Superior temporal gyrus (tissue), 1 donor: ENCODE measurements around the gene MCU.

Experiments
- DNase-seq: peaks from one replicate; pipeline ENCODE4 v3.0.0-alpha.2; 2016; ENCODE audit errors: extremely low spot score

Gene MCU

GRCh38 chr10:72842164-72842563 lies 150.2 kb downstream of the MCU start:
- no peak for DNase-seq

GRCh38 chr10:72846238-72846637 lies 154.3 kb downstream of the MCU start:
- no peak for DNase-seq

- DNase-seq: no peak
These were observed 155.7 kb downstream of the MCU start for GRCh38 chr10:72847681-72848080.

GRCh38 chr10:72850861-72851260 lies 158.9 kb downstream of the MCU start:
- DNase-seq: no peak

- no peak for DNase-seq
These were observed 159.6 kb downstream of the MCU start for GRCh38 chr10:72851509-72851908.

- DNase-seq: no peak
These were observed 160.6 kb downstream of the MCU start for GRCh38 chr10:72852508-72852907.

GRCh38 chr10:72855129-72855528 lies 163.2 kb downstream of the MCU start:
- no peak for DNase-seq

- DNase-seq: no peak
These were observed 163.8 kb downstream of the MCU start for GRCh38 chr10:72855790-72856189.

GRCh38 chr10:72858067-72858466 lies 166.1 kb downstream of the MCU start:
- DNase-seq: no peak

GRCh38 chr10:72862957-72863356 lies 171.0 kb downstream of the MCU start:
- DNase-seq: no peak

- peak; percentile 18 for DNase-seq
These were observed 183.5 kb downstream of the MCU start for GRCh38 chr10:72875250-72876055.

- no peak for DNase-seq
These were observed 187.3 kb downstream of the MCU start for GRCh38 chr10:72879245-72879644.

GRCh38 chr10:72881291-72881690 lies 189.3 kb downstream of the MCU start:
- DNase-seq: no peak

- no peak for DNase-seq
These were observed 191.9 kb downstream of the MCU start for GRCh38 chr10:72883861-72884260.

- no peak for DNase-seq
These were observed 194.0 kb downstream of the MCU start for GRCh38 chr10:72885953-72886352.

GRCh38 chr10:72886621-72887020 lies 194.7 kb downstream of the MCU start:
- no peak for DNase-seq

- DNase-seq: no peak
These were observed 195.1 kb downstream of the MCU start for GRCh38 chr10:72887043-72887442.

- no peak for DNase-seq
These were observed 196.3 kb downstream of the MCU start for GRCh38 chr10:72888151-72888638.

GRCh38 chr10:72889391-72889831 lies 197.5 kb downstream of the MCU start:
- no peak for DNase-seq

GRCh38 chr10:72890086-72890485 lies 198.1 kb downstream of the MCU start:
- no peak for DNase-seq

GRCh38 chr10:72893136-72893798 lies 201.3 kb downstream of the MCU start, which contains the start of gene OIT3:
Gene OIT3, plus strand, starts transcription at chr10:72893739. Its CDS starts 60 bp downstream, at chr10:72893799.
- no peak for DNase-seq

- no peak for DNase-seq
These were observed 203.4 kb downstream of the MCU start for GRCh38 chr10:72895236-72895850.

GRCh38 chr10:72898616-72899015 lies 206.7 kb downstream of the MCU start:
- no peak for DNase-seq
